GM19035 (cell line): Measurements from ENCODE around the gene TAF5L.
A peak's percentile ranks its signal among the peaks of the same experiment; 100 is the strongest.
"Not testable (repeated sequence)": the region's sequence is repeated elsewhere in the genome, so short reads cannot be mapped to it uniquely, and the experiment has no call there.

Experiments used
- ATAC-seq: cut with Tn5 transposase; IDR thresholded peaks from one replicate; pipeline ENCODE4 v1.9.1; 2021; ENCODE audit not compliant: unreplicated experiment

The TAF5L gene

DNA sequence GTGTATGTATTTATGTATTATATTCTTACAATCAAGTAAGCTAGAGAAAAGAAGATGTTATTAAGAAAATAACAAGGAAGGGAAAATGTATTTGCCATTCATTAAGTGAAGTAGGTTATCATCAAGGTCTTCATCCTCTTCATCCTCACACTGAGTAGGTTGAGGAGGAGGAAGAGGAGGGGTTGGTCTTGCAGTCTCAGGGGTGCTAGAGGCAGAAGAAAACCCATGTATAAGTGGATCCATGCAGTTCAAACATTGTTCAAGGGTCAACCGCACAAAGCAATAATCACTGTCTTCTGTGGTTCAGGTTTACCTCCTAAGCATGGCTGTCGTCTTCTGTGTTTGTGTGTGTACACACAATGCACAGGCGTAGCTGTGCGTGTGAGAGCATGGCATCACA is 17.0 kb upstream of the TAF5L start:
- no peak for ATAC-seq

DNA sequence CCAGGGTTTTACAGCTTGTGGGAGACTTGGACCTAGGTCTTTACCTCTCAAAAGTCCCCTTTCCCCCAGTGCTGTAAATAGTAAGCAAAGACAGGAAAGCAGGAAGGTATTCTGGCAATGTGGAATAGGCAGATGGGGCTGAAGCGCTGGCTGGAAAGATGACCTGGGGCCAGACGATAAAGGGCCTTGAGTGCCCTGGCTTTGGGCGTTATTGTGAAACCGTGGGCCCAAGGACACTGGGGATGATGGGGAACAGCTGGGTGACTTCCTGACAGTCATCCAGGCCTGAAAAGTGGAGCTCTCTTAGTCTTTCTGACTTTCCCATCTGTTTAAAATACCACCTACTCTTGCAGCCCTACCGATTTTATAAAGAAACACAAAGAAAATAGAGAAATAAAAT is 16.5 kb upstream of the TAF5L start:
- ATAC-seq: no peak

DNA sequence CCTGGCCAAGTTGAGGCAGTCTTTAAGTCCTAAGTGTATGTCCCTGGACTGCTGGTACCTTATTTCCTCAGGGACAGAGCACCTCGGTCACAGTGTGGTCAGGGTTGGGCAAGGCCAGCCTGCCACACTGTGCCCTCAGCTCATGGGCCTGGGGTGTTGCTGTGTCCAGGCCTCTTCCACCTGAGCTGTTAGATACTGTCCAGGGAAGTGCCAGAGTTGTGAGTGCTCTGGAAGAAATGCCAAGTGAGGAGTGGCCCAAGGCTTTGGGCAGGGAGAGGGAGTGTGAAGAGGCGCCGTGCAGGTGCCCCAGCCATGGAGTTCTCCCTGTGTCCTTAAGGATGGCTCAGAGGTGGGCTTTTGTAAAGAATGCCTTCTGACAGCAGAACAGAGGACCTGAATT is 15.4 kb upstream of the TAF5L start:
- no peak for ATAC-seq

DNA sequence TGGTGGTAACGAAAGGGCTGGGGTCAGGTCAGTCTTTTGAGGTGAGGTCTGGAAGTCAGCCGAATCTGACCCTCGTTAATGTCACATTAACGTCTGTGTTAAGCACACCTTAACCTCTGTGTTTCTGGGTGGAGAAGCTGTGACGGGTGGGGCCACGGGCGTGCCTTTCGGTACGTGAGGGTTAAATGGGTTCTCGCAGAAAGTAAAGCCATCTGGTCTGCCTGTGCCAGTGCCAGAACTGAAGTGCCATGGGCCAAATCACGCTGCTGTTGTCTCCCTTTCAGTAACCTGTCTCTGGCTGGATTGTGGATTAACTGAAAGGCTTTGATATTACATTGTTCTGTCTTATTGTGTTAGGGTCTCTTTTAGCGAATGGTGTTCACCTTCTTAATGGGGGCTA is 14.5 kb upstream of the TAF5L start:
- no peak for ATAC-seq

DNA sequence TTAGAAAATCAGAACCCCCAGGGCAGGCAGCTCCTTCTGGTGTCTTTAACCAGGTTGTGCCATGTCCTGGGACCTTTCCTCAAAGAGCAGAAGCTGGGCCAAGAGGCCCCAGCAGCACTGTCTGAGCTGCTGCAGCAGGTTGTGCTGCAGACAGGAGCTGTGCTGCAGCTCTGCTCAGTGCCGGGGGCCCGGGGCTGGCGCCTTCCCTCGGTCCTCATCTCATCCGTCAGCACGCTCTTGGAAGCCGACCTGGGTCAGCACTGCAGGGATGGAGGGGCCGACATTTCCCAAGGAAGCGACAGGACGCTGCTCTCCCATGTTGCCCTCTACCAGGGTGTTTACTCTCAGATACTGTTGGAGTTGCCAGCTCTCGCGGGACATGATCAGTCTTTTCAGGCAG is 11.8 kb upstream of the TAF5L start:
- ATAC-seq: no peak

DNA sequence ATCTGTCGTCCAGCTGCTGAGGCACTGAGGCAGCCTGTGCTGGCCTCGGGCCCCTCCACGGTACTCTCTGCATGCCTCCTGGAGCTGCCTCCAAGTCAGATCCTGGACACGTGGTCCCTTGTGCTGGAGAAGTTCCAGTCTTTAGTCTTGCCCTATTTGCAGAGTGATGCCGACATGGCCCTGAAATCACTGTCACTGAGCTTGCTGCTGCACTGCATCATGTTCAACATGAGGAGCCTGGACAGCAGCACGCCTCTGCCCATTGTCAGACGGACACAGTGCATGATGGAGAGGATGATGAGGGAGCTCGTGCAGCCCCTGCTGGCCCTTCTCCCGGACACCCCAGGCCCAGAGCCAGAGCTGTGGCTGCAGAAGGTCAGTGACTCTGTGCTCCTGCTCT is 10.1 kb upstream of the TAF5L start:
- no peak for ATAC-seq

DNA sequence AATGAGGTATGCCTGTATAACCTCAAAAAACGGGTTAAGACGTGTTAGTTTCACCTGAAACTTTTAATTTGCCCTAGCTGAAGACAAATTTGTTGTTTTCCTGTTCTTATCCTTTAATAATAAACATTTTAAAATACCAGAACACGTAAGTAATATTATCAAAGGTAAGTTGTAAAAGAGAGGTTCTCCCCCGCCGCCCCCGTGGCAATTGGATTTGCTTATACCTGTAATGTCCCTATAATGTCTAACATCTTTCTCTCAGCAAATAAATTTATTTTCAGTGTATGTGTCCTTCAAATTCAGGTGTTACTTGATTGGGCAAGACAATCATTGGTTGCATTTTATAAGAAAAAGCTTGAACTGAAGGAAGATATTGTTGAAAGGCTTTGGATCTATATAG is 6.0 kb upstream of the TAF5L start:
- no peak for ATAC-seq

DNA sequence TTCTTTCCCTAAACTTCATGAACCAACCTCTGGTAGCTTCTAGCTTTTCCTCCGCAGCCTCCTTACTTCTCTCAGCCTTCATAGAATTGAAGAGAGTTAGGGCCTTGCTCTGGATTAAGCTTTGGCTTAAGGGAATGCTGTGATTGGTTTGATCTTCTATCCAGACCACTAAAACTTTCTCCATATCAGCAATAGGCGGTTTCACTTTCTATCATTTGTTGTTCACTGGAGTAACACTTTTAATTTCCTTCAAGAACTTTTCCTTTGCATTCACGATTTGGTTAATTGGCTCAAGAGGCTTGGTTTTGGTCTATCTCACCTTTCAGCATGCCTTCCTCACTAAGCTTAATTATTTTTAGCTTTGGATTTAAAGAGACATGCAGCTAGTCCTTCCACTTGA is 5.2 kb upstream of the TAF5L start:
- ATAC-seq: no peak

DNA sequence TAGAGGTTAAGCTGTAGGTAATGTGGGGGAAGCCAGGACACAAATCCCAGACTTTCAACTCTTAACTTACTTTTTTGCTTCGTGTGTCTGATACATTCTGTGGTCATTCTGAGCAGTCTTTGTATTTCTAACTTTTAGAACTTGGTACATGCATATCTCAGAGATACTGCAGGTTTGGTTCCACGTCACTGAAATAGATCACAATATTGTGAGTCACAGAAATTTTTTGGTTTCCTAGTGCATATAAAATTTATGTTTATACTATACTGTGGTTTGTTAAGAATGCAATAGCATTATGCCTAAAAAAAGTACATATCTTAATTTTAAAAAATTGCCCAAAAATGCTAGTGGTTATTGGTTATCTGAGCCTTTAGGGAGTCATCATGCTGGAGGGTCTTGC is 3.3 kb upstream of the TAF5L start:
- no peak for ATAC-seq

DNA sequence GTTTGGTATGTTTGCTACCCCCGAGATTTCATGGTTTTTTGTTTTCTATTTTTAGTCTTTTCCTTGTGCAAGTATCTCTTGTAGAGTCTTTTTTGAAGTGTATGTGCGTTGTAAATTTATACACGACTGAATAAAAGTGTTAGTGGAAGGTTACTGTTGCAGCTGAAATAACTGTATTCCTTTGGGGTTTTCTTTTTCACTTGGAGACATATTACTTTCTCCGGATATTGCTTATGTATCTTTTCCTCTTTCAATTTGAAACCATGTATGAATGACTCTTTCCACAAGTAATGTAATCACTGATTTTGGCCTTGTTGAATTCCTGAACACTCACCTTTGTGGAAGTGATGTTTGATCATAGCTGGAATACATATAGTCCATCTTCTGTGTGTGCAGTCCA is 1.1 kb upstream of the TAF5L start:
- ATAC-seq: no peak

DNA sequence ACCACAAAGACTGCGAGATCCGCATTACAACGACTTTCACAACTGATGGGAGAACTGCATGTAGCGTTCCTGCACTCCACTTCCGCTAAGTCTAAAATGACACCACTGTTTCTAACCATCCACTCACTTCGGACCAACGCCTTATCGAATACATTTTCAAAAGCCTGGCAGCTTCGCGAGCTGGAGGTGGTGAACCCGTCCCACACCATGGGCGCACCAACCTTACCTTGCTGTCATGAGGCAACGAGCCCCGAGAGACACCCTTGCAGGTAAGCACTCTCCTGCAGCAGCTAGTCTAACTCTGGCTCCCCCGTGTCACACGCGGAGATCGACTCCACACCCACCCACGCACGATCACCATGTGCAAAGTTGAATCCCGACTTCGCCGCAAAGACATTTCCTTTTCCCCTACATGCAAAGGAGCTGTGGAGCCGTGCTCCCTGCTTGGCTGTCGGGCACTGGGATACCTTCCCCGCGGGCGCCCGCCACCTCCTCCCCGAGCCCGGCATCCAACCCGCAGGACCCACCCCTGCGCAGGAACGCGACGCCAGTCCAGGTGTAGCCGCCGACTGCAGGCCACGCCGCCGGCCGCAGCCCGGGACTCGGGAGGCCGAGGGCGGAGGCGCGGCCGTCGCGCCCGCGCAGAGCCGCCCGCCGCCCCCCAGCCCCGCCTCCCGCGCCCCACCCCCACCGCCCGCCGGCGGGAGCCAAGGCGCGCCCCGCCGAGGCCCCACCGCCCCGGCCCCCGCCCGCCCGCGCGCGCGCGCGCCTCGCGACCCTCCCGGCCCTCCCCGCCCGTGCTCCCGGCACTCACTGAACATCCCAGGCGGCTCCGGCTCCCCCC is 629 bp downstream of the TAF5L start:
- peak; percentile 47 for ATAC-seq

DNA sequence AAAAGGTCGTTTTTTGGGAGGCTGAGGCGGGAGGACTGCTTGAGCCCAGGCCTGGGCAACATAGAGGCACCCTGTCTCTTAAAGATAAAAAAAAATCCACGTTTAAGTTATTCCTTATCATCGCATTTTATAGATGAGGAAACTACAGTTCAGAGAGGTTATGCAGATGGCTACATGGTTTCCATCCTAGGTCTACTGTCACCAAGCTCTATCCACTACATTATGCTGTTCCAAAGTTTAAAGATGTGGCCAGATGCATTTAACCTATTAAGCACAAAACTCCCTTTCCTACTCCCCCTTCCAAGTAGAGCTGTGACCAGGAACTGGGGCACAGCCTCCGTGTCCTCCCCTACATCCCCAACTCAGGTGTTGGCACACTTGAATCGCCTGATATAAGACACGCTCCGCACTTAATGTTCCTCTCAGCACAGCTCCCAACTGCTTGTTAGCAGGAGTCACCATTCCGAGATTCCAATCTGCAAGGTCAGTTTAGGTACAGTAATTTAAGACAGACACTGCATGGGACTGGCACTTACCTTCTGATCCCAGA is 1.3 kb downstream of the TAF5L start:
- no peak for ATAC-seq

DNA sequence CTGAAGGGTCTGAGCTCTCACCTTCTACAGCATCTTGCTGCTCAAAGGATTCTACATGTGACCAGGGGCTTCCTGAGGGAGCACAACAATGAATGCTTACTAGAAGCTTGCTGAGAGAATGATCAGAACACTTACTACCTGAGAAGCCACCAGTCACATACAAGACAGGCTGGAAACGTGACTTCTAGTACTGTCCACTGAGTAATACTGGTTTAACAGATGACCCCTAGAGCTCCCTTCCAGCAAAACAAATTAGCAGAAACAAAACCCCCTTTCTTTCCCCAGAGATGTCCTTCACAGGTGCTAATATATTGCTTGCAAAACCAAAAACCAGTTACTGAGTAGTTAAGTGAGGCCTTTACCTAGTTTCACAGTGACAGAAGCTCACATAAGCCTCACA is 2.1 kb downstream of the TAF5L start:
- no peak for ATAC-seq

DNA sequence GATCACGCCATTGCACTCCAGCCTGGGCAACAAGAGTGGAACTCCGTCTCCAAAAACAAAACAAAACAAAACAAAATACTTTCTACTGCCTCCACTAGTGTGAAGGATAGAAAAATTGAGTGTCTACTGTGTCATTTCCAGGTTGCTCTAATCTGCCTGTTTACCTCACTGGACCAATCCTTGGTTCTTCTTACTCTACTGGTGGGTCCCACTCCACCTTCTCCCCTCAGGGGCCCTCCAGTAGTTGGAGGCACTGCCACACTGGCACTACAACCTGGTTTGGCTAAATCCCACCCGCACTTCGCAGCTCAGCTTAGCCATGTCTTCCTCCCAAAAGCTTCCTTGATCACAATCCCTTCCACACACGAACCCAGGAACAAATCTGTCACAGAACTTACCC is 2.7 kb downstream of the TAF5L start:
- ATAC-seq: no peak

DNA sequence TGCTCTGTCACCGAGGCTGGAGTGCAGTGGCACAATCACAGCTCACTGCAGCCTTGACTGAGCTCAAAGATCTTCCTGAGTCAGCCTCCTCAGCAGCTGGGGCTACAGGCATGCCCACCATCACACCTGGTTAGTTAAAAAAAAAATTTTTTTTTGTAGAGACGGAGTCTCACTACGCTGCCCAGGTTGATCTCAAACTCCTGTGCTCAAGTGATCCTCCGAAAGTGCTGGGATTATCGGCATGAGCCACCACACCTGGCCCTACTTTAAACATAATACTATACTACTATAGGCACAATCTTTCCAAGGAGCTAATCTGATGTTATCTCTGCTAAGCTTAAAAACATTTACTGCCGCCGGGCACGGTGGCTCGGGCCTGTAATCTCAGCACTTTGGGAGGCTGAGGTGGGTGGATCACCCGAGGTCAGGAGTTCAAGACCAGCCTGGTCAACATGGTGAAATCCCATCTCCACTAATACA is 3.2 kb downstream of the TAF5L start:
- not testable (repeated sequence) for ATAC-seq

DNA sequence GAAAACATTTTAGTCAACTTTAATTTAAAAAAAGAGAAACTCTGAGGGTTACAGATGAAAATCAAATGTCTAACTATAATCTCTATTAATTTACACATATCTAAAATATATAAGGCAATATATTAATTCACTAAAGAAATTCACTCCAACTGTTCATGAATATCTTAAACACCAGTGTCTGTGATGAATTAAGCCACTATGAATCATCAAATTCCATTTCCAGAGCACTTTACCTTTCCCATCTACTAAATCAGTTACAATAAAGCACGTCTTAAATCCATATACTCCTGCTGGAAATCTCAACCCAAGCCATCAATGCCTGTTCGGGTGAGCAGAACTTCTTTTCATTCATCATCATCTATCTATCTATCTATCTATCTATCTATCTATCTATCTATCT is 4.3 kb downstream of the TAF5L start:
- ATAC-seq: no peak

DNA sequence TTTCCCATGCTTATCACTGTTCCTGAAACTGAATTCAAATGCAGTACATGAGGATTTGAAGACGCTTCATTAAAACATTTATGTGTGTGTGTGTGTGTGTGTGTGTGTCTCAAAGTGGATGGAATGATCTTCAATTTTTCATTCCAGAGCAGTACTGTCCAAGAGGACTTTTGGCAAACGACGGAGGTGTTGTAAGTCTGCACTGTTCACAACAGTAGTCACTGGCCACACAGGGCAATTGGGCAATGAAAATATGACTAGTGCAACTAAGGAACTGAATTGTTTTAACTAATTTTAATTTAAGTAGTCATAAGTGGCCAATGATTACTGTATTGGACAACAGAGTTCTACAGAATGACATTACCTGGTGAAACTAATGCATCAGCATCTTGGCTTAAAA is 5.0 kb downstream of the TAF5L start:
- no peak for ATAC-seq

DNA sequence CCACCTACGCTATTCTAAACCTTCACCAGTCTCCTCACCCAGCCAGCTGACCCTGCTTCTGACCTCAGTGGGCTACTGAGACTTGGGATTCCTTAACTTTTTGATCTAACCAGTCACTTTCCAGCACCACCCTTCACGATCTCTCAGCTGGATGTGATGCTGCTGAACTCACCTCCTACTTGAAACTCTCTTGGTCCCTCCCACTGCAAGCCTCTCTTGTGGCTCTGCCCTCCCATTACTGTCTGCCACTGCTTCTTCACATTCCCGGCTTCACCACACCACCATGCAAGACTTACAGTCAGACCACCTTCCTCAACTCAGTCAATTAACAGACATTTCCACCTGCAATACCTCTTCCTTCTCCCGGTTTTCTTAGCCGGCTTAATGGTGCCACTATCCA is 6.3 kb downstream of the TAF5L start:
- no peak for ATAC-seq

DNA sequence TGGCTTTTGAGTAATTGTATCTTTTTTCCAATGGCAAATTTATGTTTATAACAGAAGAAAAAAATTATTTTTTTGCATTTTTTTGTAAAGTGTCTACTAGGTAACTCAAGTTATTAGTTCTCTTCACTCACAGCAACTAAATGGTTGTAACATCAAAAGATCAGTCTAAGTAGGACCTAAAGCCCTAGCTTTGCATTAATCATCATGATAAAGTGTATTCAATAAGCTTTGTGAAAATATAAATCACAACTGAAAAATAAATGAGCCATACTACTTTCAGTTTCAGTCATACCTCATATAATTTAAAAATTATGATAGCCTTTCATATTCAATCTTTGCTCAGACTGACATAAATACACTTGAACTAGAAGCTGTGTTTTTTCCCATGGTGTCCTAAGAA is 6.9 kb downstream of the TAF5L start:
- ATAC-seq: no peak

DNA sequence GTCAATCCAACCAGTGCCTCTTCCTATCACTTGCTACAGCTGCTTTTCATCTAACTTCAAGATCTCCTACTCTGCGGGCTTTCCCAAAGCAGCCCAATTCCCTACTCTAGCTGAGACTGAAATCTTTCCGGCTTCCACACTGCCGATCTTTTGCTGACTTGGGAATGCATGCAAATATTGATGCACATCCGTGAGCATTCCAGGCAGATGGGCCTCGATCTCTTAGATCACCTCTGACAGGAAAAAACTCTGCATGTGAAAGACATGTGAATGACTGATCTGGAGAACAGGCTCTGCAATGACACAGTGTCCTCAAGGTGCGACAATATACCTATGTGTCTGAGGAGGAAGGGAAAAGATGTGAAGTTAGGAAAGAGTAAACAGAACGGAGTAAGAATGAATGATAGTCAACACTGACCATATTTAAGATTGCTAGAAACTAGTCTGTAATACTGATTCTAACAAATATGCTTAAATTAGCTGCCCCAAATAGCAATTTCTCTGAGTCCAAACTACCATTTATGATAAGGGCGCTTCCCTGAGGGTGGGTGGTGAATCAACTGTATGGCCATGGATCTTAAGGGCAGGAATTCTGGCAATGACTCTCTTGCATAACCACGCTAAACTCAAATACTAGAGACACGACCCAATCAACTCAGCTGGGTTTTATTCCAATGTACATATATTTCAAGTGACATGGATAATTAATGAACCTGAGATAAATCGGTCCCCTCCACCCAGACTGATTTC is 8.4 kb downstream of the TAF5L start:
- ATAC-seq: no peak

DNA sequence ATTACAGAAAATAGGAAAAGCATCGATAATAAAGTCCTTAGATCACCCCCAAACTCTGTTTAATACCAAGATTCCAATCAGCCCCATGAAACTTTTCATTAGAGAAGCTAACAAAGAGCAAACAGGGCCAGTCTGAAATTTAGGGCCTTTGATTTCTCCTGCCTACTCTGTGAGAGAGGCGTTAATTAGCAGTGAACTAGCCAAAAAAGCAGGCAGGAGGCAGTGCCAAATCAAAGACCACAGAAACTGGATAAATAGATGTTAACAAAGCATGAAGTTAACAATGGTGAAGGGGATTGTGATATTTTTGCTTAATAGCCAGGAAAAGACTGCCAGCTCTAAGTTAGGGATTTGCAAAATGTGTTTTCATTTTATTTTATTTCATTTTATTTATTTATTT is 11.2 kb downstream of the TAF5L start:
- ATAC-seq: no peak

DNA sequence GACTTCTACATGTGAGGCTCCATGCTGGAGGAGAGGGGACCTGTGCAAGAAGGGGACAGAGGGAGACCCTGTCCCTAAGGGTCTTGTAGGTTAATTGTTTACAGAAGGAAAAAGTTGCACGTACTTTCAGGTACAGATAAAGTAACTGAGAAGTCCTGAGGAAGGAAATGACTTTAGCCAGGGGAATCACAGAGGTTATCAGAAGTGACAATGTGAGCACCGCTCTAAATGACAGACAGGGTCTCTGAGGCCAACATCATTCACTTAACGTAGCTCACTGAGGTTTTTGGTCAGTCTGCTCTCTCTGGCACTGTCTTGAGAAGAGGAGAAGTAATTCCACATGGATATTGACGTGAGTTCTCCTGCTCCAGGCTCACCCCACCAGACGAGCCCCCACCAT is 12.0 kb downstream of the TAF5L start:
- no peak for ATAC-seq
